Measurements from ENCODE around the gene MPL.

The MPL gene

DNA sequence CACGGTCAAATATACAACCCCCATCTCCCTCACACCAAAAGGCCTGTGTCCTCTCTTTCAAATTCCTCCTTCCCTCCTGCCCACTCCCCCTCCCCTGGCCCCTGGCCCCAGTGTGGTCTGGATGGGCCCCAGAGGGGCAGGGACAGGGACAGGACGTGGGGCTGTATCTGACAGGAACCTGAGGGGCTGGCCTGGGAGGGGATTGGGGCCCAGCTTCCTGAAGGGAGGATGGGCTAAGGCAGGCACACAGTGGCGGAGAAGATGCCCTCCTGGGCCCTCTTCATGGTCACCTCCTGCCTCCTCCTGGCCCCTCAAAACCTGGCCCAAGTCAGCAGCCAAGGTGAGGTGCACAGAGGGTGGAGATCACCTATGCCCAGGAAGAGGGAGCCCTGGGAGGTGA, at the start of gene MPL:
Gene MPL, plus strand, starts transcription at position 231 of the 400 bp plus-strand sequence. Its CDS starts 31 bp downstream, at position 262.
- no peak for DNase-seq (ENCODE audit: low read depth in 2 of 2)

DNA sequence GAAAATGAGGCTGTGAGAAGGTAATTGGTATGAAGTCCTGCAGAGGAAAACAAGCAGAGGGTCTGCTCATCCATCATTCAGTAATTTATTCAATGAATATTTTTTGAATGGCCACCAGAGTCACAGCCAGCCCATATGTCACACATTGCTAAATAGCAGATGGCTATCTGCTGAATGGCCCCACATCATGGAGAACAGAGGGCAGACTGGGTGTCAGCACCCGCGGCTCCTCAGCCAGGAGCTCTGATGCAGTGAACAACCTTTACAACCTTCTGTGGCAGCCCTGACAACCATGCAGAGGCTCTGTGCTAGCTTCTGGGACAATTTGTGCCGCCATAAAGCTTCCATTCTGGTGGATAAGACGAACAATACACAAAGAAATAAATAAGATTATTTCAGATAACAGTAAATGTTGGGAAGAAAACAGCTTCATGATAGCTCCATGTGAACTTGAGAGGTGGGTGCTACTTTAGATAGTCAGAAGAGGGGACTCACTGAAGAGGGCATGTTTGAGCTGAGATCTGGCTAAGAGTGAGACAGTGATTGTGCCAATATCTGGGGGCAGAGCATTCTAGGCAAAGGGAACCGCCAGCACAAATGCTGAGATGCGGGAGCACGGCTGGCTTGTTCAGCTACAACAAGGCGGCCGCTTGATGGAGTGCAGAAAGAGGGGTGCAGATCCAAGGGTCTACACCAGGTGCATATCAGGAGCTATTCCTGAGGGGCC, 49.4 kb upstream of the MPL start:
- DNase-seq (ENCODE audit: low read depth in 2 of 2): no peak

- no peak for DNase-seq (ENCODE audit: low read depth in 2 of 2)
These were observed 48.6 kb upstream of the MPL start for GRCh38 chr1:43288785-43289706.

DNA sequence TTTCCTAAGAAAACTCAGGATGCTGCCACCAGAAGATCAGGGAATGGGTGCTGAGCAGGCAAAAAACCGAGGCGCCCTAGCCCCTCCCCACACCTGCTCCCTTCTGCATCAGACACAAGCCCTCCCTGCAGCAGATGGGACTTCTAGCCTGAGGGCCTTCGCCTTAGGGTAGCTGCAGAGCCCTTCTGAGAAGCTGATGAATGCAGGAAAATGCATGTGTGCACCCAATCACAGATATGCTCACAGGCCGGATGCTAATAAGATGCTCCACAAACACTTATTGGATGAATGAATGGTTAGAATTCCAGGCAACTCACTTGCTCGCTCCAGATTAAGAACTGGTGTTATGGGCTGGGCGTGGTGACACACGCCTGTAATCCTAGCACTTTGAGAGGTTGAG, 45.4 kb upstream of the MPL start:
- no peak for DNase-seq (ENCODE audit: low read depth in 2 of 2)

DNA sequence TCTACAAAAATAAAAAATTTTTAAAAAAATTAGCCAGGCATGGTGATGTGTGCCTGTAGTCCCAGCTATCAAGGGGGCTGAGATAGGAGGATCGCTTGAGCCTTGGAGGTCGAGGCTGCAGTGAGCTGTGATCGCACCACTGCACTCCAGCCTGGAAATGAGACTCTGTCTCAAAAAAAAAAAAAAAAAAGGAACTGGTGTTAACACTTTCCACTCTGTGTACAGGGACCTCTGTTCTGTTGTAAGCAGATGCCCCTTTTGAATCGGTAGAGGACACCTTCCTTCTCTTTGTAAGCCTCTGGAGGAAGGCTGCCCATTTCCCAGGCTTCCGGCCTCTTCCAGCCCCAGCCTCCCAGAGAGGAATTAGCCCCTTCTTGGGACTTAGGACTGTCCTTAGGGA, 44.9 kb upstream of the MPL start:
- DNase-seq (ENCODE audit: low read depth in 2 of 2): no peak

GRCh38 chr1:43293176-43293575, 44.4 kb upstream of the MPL start:
- no peak for DNase-seq (ENCODE audit: low read depth in 2 of 2)

- DNase-seq (ENCODE audit: low read depth in 2 of 2): no peak
These were observed 43.5 kb upstream of the MPL start for GRCh38 chr1:43293896-43294760.

- no peak for DNase-seq (ENCODE audit: low read depth in 2 of 2)
These were observed 42.9 kb upstream of the MPL start for GRCh38 chr1:43294761-43295160.

DNA sequence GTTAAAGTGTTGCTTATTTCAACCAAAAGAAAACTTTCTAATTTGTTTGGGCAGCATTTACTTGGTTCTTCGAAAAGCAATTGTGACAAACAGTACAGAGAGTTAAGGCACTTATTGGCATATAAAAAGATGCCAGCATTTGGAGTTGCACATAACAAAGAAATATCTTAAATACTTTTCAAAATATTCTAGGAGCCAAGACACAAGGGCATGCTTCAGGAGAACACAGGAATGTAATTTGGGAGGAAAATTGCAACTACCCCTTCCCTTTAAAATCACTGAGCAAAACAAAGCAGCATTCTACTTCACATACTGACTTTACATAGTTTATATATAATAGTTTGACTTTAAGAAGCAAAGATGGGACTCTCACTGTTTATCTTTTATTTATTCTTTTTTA, 41.4 kb upstream of the MPL start:
- no peak for DNase-seq (ENCODE audit: low read depth in 2 of 2)

DNA sequence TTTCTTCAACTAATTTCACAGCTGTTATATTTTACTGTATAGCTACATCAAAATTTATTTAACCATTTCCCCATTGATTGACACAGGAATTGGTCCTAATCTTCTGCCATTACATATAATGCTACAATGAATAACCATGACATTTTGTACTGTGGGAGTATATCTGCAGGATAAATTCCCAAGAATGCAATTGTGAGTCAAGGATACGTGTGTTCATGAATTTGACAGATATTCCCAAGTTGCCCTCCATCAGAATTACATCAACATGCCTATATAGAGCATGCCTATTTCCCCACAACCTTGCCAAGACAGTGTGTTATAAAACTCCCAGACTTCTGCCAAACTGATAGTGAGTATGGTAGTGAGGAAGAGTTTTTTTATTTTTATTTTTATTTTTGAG, 39.6 kb upstream of the MPL start:
- no peak for DNase-seq (ENCODE audit: low read depth in 2 of 2)

DNA sequence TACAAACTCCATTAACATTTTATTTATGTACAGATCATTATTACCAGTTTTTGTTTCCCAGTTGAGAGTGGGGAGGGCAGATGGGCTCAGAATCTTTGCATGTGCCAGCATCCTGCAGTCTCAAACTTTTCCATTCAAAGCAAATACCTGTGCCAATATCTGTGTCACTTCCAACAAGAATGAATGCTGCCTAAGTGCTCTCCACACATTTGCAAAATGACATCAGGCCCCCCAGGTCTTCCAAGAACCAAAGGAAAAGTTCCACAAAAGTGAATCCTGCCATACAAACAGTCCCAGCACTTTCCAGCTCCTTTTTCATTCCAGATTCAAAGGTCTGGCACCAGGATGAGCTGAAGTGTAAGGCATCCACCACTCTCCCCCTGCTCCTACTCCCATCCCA, 38.5 kb upstream of the MPL start:
- DNase-seq (ENCODE audit: low read depth in 2 of 2): no peak

GRCh38 chr1:43300378-43301094, 37.1 kb upstream of the MPL start, which contains the start of gene TIE1:
TIE1 (plus strand) TSS chr1:43300982; CDS start chr1:43301072, 90 bp downstream.
- DNase-seq (ENCODE audit: low read depth in 2 of 2): no peak

DNA sequence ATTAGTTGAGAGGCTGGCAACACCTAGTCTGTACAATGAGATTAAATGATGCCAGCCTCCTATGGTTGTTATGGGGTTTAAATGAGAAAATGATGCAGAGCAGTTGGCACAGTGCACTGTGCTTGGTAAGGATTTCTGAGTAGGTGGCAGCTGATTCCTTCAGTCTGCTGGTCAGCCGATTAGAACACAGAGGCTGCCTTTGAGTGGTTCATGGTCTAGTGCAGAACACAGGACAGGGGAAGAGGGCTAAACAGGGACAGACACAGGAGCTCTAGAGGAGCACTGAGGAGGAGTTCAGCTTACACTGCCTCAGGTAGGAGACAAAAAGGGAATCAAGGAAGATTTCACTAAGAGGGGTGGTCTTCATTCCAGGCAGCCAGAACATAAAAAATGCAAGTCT, 35.4 kb upstream of the MPL start:
- DNase-seq (ENCODE audit: low read depth in 2 of 2): no peak

GRCh38 chr1:43302721-43303470, 34.7 kb upstream of the MPL start:
- DNase-seq (ENCODE audit: low read depth in 2 of 2): no peak

GRCh38 chr1:43303471-43304313, 33.9 kb upstream of the MPL start:
- DNase-seq (ENCODE audit: low read depth in 2 of 2): no peak

GRCh38 chr1:43304314-43304681, 33.3 kb upstream of the MPL start:
- no peak for DNase-seq (ENCODE audit: low read depth in 2 of 2)

- no peak for DNase-seq (ENCODE audit: low read depth in 2 of 2)
These were observed 32.8 kb upstream of the MPL start for GRCh38 chr1:43304771-43305300.

GRCh38 chr1:43305461-43305860, 32.2 kb upstream of the MPL start:
- DNase-seq (ENCODE audit: low read depth in 2 of 2): no peak

DNA sequence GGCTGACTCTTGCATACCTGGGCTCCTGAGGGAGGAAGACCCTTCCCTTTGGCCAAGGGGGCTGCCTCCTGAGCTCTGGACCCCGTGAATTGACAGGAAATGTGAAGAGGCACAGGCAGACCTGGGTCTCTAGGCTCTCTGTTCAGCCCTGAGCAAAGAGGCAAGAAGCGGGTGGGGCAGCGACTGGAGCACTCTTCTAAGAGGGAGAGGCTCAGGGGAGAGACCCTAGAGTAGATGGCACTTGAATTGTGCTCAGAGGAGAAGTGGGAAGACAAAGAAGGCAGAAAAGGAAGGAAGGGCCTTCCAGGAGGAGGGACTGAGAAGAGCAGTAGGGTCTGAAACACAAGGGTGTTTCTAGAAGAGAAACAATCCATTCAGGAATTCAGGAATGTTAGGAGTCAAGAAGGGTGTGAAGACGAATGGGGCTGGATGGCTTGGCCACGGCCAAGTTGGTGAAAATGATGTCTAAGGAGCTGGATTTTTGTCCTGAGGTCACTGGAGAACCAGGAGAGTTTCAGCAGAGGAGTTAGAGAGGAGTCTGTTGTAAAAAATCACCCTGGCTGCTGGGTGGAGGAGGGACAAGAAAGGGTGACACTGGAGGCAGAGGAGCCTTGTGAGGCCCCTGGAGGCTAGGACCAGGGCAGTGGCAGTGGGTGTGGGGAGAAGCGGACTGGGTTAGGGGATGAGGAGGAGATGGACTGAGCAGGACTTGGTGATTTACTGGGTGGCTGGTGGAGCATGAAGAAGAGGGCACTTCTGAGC, 31.5 kb upstream of the MPL start:
- DNase-seq (ENCODE audit: low read depth in 2 of 2): no peak
